PFSK-1 (cell line): Measurements from ENCODE around the gene ADAMTS17.

Source experiments
- FOXP2 ChIP-seq: optimal IDR thresholded peaks from 2 replicates; pipeline ENCODE3; 2011; ENCODE audit warnings: borderline replicate concordance, control low read depth, inconsistent platforms; ENCODE audit not compliant: insufficient read depth; ENCODE audit errors: extremely low read length, extremely low read depth
- REST ChIP-seq, 2 experiments: IDR thresholded peaks; 2 replicates each; pipeline versions ENCODE4 v1.6.1 to v1.8.0; 2011 to 2012; ENCODE audit warnings: low read depth in 2 of 2, low read length in 2 of 2, control low read depth in 1 of 2, inconsistent platforms in 1 of 2, mild to moderate bottlenecking in 1 of 2, moderate library complexity in 1 of 2; ENCODE audit not compliant: insufficient read depth in 1 of 2
- SIN3A ChIP-seq: IDR thresholded peaks from 2 replicates; pipeline ENCODE4 v1.6.1; 2012; ENCODE audit warnings: mild to moderate bottlenecking, low read length, moderate library complexity, borderline replicate concordance; ENCODE audit not compliant: insufficient read depth
- TAF1 ChIP-seq: IDR thresholded peaks from 2 replicates; pipeline ENCODE4 v1.6.1; 2012; ENCODE audit warnings: low read length, control low read depth, borderline replicate concordance; ENCODE audit not compliant: insufficient read depth

GRCh38 chr15:100308213-100308600 lies 33.6 kb downstream of the ADAMTS17 start:
- TF ChIP-seq TAF1, result no peak
- no peak for TF ChIP-seq SIN3A
- no peak for TF ChIP-seq FOXP2
- no peak for TF ChIP-seq REST (IDR thresholded peaks at IDR 0.05; ENCODE audit: insufficient read depth in 1 of 2, low read depth in 2 of 2, low read length in 2 of 2)
